NCI-H146 treated with DMSO at 0.1 percent for 48 hours (cell line): ENCODE results near the gene PPP1R1B.

ENCODE experiments used
- DNase-seq: peaks from one replicate; lab custom pipeline; 2025; ENCODE audit not compliant: unreplicated experiment; lab: John Stamatoyannopoulos, UW

PPP1R1B gene

DNA sequence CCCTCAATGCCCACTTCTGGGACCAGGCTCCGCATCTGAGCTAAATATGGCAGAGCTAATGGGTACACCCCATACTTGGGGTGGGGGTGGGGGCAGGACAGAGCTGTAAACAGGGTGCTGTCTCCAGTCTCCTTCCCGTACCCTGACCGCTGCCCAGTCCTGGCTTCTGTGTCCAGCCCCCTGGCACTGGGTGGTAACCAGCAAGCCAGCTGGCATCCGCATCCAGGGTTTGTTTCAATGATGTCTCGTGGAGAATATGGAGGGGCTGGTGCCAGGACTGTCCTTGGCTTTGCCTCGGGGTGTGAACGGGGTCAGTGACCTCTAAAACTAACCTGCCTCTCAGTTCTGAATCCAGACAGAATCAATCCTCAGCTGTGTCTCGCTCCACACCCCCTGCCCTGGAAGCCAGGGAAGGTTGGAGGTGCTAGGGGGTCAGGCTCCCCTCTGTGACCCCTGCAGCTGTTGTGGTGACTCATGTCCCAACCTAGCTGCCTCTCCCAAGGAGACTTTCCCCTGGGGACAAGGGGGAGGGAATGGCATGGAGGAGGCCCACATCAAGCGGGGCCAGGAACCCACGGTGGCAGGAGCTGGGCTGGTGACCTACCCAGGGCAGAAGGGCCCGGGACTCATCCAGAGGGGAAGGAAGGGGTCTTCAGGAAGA is 40.0 kb downstream of the PPP1R1B start:
- DNase-seq, result no peak

DNA sequence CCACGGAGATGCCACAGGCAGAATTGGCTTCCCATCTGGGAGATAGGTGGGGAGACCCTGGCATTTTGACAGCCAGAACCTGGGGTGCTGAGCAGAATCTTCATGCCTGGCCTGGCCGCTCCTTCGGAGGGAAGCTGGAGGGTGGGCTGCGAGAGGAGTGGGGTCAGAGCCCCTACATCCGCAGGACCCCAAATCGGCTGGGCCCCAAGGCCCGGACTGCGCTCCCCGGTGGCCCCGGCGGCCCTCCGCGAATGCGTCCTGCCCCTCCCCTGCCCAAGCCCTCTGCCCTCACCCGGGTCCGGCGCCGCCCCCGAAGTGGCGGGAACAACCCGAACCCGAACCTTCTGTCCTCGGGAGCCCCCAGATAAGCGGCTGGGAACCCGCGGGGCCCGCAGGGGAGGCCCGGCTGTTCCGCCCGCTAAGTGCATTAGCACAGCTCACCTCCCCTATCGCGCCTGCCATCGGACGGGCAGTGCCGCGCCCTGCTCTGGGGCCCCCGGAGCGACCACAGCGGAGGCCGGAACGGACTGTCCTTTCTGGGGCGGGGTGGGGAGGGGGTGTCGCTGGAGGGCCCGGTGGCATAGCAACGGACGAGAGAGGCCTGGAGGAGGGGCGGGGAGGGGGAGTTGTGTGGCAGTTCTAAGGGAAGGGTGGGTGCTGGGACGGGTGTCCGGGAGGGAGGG is 40.7 kb downstream of the PPP1R1B start:
- no peak for DNase-seq

GRCh38 chr17:39667945-39668924 is 41.5 kb downstream of the PPP1R1B start, which contains the start of gene PNMT:
Gene PNMT (plus strand): TSS chr17:39668453. CDS start chr17:39668476, 23 bp downstream.
- DNase-seq, result no peak

DNA sequence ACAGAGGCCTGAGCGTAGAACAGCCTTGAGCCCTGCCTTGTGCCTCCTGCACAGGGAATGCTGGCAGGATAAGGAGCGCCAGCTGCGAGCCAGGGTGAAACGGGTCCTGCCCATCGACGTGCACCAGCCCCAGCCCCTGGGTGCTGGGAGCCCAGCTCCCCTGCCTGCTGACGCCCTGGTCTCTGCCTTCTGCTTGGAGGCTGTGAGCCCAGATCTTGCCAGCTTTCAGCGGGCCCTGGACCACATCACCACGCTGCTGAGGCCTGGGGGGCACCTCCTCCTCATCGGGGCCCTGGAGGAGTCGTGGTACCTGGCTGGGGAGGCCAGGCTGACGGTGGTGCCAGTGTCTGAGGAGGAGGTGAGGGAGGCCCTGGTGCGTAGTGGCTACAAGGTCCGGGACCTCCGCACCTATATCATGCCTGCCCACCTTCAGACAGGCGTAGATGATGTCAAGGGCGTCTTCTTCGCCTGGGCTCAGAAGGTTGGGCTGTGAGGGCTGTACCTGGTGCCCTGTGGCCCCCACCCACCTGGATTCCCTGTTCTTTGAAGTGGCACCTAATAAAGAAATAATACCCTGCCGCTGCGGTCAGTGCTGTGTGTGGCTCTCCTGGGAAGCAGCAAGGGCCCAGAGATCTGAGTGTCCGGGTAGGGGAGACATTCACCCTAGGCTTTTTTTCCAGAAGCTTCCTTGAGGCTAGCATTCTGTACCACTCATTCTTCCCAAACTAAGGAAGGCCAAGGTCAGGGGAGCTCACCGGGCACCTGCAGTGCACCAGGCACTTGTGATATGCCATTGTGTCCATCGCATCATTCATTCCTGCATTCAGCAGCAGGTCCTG is 43.4 kb downstream of the PPP1R1B start:
- no peak for DNase-seq

DNA sequence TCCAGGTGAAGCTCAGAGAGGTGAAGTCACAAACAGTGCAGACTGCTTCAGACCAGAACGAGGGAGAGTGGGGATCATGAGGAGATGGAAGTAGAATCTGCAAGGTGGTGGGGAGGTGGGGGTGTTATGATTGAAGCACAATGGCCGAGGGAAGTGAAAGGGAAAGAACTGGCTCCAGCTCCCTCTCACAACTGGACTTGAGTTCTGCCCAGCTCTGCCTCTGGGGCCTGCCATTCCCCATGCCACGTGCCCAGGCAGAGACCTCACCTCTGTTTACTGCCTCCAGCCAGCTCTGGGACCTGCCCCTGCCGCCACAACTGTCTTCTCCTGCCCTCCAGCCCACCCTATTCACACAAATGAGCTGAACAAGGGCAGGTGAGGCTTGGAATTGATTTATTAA is 44.0 kb downstream of the PPP1R1B start:
- no peak for DNase-seq

GRCh38 chr17:39671651-39672521 is 45.1 kb downstream of the PPP1R1B start:
- no peak for DNase-seq

DNA sequence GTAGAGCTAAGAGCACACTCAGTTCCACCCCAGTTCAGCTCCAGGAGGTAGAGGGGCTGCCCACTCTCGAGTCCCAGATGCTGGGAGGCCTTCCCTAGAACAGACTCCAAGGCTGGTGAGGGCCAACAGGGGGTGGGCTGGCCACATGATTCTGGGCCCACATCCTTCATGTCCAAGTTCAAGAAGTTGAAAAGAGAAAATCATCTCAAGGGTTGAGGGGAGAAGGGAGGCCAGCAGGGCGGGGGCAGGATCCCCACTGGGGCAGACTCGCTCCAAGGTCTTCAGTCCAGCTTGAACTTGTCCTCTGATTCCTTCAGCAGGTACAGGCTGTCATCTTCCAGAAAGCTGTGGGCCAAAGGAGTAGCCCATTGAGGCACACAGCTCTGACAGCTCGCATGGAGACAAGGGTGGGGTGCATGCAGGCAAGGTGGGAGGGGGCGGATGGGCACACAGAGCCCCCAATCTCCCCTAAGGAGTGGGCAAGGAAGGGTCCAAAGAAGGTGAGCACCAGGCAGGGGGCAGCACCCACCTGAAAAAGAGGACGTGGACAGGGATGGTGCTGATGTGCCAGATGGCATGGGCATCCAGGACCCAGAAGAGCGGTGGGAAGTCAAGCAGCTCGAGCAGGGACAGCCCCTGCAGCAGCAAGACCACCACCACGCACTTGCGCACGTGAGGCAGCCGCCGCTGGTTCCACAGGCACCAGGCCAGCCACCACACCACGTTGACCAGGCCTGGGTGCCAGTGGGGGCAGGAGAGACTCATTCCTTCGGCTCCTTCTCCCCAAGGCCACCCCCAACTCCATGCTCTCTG is 46.0 kb downstream of the PPP1R1B start:
- no peak for DNase-seq

- DNase-seq, result no peak
Measured at GRCh38 chr17:39673335-39674081, 46.8 kb downstream of the PPP1R1B start.

DNA sequence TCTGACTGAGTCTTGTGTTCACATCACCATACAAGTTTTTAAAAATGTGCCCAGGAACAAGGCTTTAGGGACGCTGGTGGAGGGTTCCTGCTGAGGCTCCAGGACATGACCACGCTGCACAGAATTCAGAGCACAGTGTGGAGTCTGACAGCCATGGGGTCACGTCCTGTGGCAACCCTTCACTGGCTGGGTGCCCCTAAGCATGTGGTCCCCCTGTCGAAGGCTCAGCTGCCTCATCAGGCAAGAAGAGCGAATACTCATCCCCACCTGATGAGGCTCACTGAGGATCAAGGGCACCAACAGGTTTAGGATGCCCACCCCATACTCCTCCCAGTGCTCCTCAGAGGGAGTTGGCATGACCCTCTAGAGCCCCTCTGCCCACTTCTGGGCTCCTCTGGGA is 47.4 kb downstream of the PPP1R1B start:
- DNase-seq, result no peak

DNA sequence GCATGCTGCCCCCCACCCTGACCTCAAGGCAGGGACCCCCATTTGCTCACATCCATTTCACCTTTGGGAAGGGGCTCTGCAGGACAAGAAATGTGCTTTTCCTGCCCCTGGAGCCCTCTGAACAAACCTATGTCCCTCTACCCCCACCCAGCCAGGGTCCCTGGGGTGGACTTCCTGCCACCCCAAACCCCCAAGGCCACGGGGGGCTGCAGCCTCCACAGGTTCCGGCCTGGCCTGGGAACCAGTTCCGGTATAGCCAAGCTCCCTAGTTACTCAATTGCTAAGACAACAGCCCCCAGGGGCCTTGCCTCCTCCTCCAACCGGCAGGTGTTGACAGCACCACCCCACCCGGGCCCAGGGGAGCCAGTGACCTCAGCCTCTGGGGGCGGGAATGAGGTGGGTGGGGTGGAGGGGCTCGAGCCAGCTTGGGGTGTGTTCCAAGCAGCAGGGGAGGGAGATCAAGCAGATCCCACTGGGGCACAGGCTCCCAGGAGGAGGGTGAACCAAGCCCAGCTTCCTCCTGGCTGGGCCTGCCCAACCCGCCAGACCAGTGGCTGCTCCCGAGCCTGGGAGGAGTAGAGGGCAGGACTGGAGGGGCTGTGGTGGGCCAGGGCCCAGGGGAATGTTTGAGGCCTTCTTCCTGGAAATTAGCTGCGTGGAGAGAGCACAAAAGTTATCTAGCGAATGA is 48.1 kb downstream of the PPP1R1B start:
- DNase-seq, result peak; percentile 12

DNA sequence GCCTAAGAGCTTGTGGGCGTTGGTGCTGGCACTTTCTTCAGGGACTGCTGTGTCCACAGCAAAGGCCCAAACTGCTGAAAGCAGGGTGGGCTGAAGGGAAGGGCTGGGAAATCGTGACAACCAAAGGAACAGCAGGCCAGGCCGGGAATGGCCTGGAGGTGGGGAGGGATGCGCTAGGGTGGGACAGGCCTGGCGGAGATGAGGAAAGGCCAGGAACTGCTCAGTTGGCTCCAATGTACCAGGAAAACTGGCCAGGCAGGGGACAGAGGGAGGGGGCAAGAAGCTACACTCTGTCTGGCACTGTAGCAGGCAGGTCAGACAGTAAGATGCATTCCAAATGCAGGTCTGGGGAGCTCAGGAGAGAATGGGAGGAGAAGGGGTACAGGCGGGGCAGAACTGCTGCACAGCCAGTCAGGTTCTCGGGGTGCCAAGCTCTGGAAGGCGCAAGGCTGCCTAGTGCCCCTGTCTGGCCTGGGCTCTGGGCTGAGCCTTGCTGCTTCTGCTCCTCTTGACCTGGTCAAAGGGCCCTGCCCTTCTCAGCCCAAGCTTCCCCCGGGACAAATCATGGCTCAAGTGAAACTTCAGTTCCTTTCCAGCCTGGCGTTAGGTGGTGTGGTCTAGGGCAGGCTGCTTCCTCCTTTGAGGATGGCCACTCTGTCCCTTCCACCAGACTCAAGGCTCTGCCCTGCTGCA is 48.8 kb downstream of the PPP1R1B start:
- DNase-seq, result no peak

GRCh38 chr17:39676198-39676819 is 49.6 kb downstream of the PPP1R1B start:
- no peak for DNase-seq

- no peak for DNase-seq
Measured at GRCh38 chr17:39677072-39677471, 50.3 kb downstream of the PPP1R1B start.

- no peak for DNase-seq
Measured at GRCh38 chr17:39677542-39678339, 51.0 kb downstream of the PPP1R1B start.

DNA sequence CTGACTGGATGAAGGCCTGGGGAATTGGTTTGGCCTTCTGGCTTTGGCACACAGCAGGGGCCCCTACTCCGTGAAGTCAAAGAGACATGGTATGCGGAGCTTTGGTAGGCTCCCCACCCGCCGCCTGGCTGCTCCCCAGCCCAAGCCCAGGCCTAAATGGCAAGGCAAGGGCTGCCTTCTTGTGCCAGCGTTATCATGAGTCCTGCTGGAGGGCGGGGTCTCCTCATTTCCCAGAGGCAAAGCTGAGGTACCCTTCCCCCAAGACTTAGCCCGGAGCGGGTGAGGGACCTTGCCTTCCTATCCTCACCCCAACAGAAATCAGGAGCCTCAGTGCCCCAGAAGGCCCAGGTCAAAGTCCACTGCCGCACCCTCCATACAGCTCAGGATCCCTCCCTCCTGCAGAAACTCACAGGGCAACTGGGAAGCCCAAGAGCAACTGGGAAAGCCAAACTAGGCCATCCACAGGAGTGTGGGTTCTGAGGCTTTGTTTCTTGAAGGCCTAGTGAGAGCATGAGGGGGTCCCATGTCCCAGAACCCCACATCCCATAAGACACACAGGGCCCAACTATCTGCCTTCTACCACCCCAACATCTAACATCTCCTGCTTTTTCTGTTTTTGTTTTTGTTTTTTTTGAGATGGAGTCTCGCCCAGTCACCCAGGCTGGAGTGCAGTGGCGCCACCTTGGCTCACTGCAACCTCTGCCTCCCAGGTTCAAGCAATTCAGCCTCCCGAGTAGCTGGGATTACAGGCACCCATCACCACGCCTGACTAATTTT is 51.8 kb downstream of the PPP1R1B start:
- no peak for DNase-seq
